Colonic mucosa (tissue), 4 donors: ENCODE measurements around the gene JAG2. TPM values are rescaled to one million over a fixed set of nuclear protein-coding genes. Genes with fewer than 3 reads are reported as not detected.

Source experiments
- DNase-seq: peaks from one replicate; pipeline ENCODE4 v3.0.0-alpha.2; 2020
- H3K27ac ChIP-seq: fragments of 200-600 bp; one replicate; pipeline ENCODE4 v1.8.0; 2021
- H3K27me3 ChIP-seq: fragments of 200-600 bp; one replicate; pipeline ENCODE4 v1.8.0; 2021
- H3K36me3 ChIP-seq: fragments of 200-600 bp; one replicate; pipeline ENCODE4 v1.8.0; 2021
- H3K4me1 ChIP-seq: fragments of 200-600 bp; one replicate; pipeline ENCODE4 v1.8.0; 2021; ENCODE audit warnings: mild to moderate bottlenecking
- H3K4me3 ChIP-seq: fragments of 200-600 bp; one replicate; pipeline ENCODE4 v1.8.0; 2021
- H3K9ac ChIP-seq, 2 donors: one replicate each; pipeline ENCODE4 v1.7.0; 2013; ENCODE audit warnings: control low read depth in 2 of 2, low read depth in 2 of 2, low read length in 2 of 2
- H3K9me3 ChIP-seq: fragments of 200-600 bp; one replicate; pipeline ENCODE4 v1.8.0; 2021
- CTCF ChIP-seq: fragments of 200-600 bp; IDR thresholded peaks from one replicate; pipeline ENCODE4 v1.8.0; 2022; ENCODE audit warnings: antibody characterized with exemption, mild to moderate bottlenecking
- intact Hi-C: fragments of 100-400 bp; cut with DNase I; formaldehyde crosslinking; loops from one replicate; pipeline ENCODE4 v1.14.1; 2022
- total RNA-seq, 2 donors: library from RNA; stranded (reverse); fragmentation: NEBNext Ultra II Directional in 1 of 2; extraction: Animal tissue kit (Norgen Biotek cat#: 25700) in 1 of 2; gene quantifications; one replicate each; pipeline ENCODE4 v1.2.1, GENCODE V29; 2021
- donor health status: healthy.
- donor health status: DM: no; HTN: no; CAD: no.
- donor health status: DM: no; HTN: no; CAD: no.

JAG2 gene
- total RNA-seq, 2 donors from 2014 or later, result 8.2 to 11.0 TPM

- no peak for DNase-seq
- no peak for TF ChIP-seq CTCF
- Histone ChIP-seq H3K27me3 (peaks cover 44% of the 10 kb centered on the region), H3K4me1 (no peaks in the 10 kb centered on the region), H3K9me3 (no peaks in the 10 kb centered on the region), H3K36me3 (no peaks in the 10 kb centered on the region), H3K4me3 (no peak overlapping the region), H3K9ac (no peak overlapping the region), H3K27ac (no peak overlapping the region)
- intact Hi-C loops, result no loop called here
Observed at GRCh38 chr14:105199093-105199492, 30.5 kb upstream of the JAG2 start.

- H3K9me3 ChIP-seq, result no peaks in the 10 kb centered on the region
- no peak for TF ChIP-seq CTCF
- no peak for DNase-seq
- H3K27me3 ChIP-seq, result peaks cover 44% of the 10 kb centered on the region
- intact Hi-C loops, result no loop called here
- peak overlapping the region; percentile 2 for H3K27ac ChIP-seq
- H3K4me1 ChIP-seq, result no peaks in the 10 kb centered on the region
- H3K36me3 ChIP-seq, result no peaks in the 10 kb centered on the region
- H3K4me3 ChIP-seq, result no peak overlapping the region
- no peak overlapping the region for H3K9ac ChIP-seq
Observed at GRCh38 chr14:105198588-105198987, 30.0 kb upstream of the JAG2 start.

GRCh38 chr14:105197211-105197641, 28.6 kb upstream of the JAG2 start:
- Histone ChIP-seq H3K9me3 (no peaks in the 10 kb centered on the region), H3K4me3 (no peak overlapping the region), H3K4me1 (no peaks in the 10 kb centered on the region), H3K27me3 (peaks cover 44% of the 10 kb centered on the region), H3K36me3 (no peaks in the 10 kb centered on the region), H3K9ac (no peak overlapping the region), H3K27ac (no peak overlapping the region)
- TF ChIP-seq CTCF, result no peak
- DNase-seq, result no peak
- intact Hi-C loops, result no loop called here

GRCh38 chr14:105196265-105196960, 27.8 kb upstream of the JAG2 start:
- no peak for DNase-seq
- Histone ChIP-seq H3K4me1 (no peaks in the 10 kb centered on the region), H3K9ac (peak overlapping the region in 1 of 2 donors; percentile 12), H3K36me3 (no peaks in the 10 kb centered on the region), H3K9me3 (no peaks in the 10 kb centered on the region), H3K27ac (no peak overlapping the region), H3K27me3 (peaks cover 42% of the 10 kb centered on the region), H3K4me3 (no peak overlapping the region)
- intact Hi-C loops, result no loop called here
- TF ChIP-seq CTCF, result no peak

- Histone ChIP-seq H3K9me3 (no peaks in the 10 kb centered on the region), H3K27me3 (peaks cover 35% of the 10 kb centered on the region), H3K4me1 (no peaks in the 10 kb centered on the region), H3K27ac (no peak overlapping the region), H3K36me3 (no peaks in the 10 kb centered on the region), H3K4me3 (no peak overlapping the region), H3K9ac (peak overlapping the region in 1 of 2 donors; percentile 12)
- no peak for DNase-seq
- intact Hi-C loops, result no loop called here
- TF ChIP-seq CTCF, result no peak
Observed at GRCh38 chr14:105195522-105196264, 27.1 kb upstream of the JAG2 start.
